Hematopoietic multipotent progenitor cell treated with erythropoietin and hydrocortisone succinate and interleukin-3 and kit ligand, for 6 days (in vitro differentiated cells): ENCODE results near the gene SLC15A3.
A peak's percentile ranks its signal among the peaks of the same experiment; 100 is the strongest.

Experiments
- DNase-seq: peaks from one replicate; pipeline ENCODE4 v3.0.0-alpha.2; 2015

SLC15A3 gene

DNA sequence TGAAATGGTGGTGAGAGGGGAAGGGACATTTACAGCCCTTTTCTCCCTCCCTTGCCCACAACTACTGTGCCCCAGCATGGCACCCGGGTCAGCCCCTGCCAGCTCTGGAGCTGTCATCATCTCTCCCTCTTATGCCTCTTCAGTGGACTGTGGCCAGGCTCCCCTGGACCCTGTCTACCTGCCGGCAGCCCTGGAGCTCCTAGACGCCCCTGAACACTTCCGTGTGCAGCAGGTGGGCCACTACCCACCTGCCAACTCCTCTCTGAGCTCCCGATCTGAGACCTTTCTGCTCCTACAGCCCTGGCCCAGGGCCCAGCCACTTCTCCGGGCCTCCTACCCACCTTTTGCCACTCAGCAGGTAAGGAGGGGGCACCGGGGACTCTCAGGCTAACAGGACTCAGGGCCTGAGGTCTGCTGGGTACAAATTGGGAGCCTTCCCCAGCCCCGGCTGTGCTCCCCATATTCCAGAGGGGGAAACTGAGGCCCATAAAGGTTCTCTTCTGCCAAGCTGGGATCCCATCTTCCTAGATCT is 24.8 kb downstream of the SLC15A3 start:
- no peak for DNase-seq

- no peak for DNase-seq
Measured at GRCh38 chr11:60926500-60926899, 25.5 kb downstream of the SLC15A3 start.

GRCh38 chr11:60925868-60926267 is 26.1 kb downstream of the SLC15A3 start:
- no peak for DNase-seq

DNA sequence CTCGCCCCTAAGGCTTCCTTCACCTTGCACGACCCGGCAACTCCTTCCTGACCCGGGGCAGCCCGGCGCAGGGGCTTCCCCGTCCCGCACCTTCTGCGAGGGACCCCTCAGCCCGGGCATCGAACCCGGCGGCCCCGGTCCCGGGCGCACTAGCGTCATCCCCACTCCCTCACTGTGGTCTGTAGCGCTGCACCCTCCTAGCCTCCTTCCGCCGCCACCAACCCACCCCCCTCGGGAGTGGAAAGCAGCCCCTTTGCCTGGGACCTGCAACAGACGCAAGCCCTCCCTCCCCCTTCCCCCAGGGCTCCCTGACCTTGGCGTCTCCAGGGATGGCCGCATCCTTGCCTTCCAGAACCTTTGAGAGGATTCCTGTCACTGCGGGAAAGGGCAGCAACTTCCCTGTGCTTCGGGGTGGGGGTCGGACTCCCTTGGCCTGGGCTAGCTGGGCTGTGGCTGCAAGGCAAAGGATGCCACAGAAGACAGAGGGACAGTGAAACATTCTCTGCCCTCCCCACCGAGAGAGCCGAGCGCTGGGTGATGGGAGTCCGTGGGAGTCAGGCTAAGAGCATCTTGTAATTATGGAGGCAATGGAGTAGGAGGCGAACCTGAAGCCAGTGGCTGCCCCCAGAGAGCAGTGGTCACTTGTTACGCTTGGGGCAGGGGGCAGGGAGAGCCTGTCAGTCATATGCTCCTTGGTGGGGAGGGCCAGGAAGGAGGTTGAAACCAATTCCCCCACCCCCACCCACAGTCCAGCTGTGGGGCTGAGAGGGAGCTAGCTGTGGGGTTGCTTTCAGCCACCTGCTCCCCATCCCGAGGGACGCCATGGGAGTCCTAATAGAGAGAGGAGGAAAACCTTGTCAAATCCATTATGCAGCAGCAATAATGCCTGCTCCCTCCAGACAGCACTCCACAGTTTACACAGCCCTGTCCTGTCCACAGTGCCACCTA is 26.8 kb downstream of the SLC15A3 start:
- no peak for DNase-seq

GRCh38 chr11:60924110-60924905 is 27.7 kb downstream of the SLC15A3 start, which contains the start of gene TMEM132A:
TSS of gene TMEM132A (plus strand) at chr11:60924460. CDS start at chr11:60924634, 174 bp downstream.
- DNase-seq = peak; percentile 32

DNA sequence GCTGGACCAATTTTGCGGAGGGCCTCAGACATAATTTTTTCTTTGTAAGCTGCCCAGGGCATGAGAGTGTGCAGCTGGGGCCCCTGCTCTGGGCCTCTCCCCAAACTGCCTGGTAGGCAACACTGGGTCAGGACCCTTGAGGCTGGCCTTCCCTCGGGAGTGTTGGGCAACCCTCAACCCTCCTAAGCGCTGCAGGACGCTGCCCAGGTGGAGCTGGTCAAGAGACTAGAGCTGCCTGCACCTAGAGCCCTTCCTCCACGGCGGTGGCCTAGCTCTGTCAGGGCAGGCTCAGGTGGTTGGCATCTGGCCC is 28.2 kb downstream of the SLC15A3 start:
- DNase-seq = no peak

DNA sequence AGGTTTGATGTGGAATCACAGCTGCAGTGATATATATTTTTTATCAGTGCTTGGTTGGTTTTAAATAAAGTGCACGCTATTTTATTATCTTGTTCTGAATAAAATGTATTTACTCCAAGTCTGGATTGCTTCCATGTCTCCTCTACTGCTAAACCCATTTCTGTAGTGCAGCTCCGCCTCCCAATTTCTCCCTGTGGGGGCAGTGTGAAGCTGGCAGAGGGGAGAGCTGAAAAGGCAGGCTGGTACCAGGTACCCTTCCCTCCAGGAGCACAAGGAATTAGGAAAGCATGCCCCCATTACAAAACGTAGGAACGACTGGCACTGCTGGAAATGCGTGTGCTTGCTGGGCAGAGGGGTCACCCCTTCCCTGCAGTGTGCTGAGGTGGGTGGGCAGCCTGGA is 28.6 kb downstream of the SLC15A3 start:
- DNase-seq = no peak

GRCh38 chr11:60922906-60923305 is 29.1 kb downstream of the SLC15A3 start:
- DNase-seq = no peak

- DNase-seq = no peak
Measured at GRCh38 chr11:60921777-60922335, 30.1 kb downstream of the SLC15A3 start.

DNA sequence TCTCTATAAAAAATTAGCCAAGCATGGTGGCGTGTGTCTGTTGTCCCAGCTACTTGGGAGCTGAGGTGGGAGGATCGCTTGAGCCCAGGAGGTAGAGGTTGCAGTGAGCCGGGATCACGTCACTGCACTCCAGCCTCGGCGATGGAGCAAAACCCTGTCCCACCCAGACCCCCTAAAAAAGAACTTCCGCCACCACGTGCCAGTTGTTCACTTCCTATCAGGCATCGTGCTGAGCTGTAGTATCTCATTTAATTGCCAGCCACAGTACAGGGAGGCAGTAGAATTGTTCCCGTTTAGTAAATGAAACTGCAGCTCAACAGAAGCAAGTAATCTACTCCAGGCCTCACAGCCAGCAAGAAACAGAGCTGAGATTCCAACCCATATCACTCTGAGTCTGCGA is 30.7 kb downstream of the SLC15A3 start:
- DNase-seq = no peak

DNA sequence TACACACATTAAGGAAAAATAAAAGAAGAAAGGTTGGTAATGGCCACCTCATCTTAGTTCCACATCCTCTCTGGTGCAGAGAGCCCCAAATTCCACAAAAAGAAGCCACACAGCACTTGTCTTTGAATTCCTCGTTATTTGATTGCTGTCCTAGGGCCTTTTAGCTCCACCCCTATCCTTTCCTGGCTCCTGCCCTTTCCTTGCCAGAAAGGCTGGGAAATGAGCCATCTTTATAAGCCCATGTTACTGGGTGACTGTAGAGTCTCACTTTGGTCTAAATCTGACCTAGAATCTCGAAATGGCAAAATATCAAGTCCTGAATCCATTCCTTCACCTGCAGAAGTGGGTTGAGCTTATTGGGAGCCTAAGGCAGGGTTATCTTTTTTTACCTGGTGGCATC is 32.0 kb downstream of the SLC15A3 start:
- no peak for DNase-seq

DNA sequence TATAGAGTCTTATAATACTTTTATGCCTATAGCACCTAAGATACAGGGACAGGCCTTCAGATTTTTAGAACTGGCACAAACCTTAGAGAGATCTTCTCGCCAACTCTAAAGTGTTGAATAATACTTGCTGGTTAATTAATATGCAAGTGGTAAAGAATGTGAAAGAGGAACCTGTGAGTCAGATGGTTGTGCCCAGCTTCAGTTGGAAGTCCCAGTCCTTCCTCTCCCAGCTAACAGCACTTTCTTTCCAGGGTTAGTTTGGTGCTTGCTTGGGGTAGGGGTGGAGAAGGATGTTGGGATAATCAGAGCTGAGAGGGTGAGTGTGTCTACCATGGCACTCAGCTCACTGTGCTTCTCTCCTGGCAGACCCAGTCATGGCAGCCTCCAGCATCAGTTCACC is 32.7 kb downstream of the SLC15A3 start:
- DNase-seq = no peak

DNA sequence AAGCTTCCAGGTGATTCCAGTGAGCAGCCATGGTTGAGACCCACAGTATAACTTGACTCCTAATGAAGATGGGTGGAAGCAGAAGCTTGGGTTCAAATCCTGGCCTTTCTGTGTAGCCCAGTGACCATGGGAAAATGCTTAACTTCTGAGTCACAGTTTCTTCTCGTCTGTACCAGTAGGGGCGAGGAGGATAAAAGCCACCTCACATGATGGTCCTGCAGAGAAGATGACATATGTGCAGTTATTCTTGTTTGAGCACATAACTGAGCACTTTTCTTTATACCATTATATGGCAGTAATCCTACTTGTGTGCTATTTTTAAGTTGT is 33.1 kb downstream of the SLC15A3 start:
- DNase-seq = no peak

- peak; percentile 63 for DNase-seq
Measured at GRCh38 chr11:60918251-60918938, 33.6 kb downstream of the SLC15A3 start.

DNA sequence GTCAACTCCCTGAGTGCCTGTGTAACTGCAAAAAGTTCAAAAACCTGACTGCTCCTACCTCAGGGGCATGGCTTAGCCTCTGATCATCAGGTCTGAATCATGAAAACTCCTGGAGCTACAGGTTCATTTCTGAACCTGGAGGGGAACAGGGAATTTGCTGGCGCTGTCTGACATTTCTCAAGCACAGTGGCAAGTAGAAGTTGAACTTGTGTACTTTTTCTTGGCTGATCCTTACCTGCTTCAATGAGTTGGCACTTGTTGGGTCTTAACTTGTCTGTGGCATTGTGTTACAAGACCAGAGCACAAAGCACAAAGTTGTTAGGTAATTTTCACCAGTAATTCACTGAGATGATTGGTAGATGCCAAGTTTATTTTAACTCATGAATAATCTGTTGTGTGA is 34.7 kb downstream of the SLC15A3 start:
- DNase-seq = no peak

GRCh38 chr11:60916669-60917206 is 35.2 kb downstream of the SLC15A3 start:
- DNase-seq = no peak

DNA sequence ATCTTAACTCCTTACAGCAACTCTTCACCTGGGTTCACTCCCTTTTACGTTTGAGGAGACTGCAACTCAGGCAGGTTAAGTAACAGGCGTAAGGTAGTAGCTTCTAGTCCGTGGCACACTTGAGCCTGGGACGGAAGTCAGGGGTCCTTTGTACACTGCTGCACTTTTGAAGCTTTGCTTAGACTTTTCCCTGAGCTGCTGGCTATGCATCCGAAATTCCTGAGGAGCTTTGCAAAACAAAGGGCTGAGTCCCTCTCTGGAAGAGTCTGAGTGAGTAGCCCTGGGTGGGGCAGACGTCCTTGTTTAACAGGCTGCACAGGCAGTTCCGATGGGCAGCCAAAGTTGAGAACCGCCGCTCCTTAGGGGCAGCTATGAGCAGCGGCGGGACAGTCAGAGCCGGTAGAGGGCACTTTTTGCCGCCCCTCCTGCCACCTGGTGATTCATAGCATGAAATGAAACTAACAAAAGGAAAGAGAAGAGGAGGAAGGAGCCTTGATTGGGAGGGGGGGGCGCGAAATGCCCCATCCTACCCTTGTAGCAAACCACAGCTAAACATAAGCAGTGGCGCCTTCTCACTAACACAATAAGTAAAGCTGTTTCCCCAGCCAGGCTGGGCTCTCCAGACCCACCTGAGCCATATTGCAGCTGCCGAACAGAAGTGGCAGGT is 36.6 kb downstream of the SLC15A3 start:
- peak; percentile 82 for DNase-seq

DNA sequence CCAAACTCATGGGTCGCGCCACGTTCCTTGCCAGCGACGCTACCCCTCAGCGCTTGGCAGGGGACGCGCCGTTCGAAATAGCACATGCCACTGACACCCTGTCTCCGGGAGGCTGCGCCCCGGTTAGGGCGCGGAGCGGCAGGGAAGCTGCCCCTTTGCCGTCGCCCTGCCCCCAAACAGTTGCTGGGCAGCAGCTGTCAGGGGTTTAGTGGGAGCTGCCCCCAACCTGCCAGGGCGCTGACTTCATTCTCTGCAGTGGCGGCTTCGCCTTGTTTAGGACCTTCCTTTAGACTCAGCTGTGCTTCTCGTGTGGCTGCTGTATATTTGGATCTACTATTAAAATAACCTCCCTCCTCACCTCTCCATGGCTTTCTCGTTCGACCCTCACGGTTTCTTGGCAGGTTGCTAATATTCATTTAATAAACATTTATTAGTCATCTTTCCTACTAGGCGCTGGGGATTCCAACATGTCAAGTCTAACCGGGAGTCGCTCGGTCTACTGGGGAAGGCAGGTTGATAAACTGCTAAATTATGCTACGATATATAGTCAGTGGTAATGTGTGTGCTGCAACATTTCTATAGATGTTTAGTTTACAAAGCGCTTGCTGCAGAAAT is 37.2 kb downstream of the SLC15A3 start:
- DNase-seq = peak; percentile 64

DNA sequence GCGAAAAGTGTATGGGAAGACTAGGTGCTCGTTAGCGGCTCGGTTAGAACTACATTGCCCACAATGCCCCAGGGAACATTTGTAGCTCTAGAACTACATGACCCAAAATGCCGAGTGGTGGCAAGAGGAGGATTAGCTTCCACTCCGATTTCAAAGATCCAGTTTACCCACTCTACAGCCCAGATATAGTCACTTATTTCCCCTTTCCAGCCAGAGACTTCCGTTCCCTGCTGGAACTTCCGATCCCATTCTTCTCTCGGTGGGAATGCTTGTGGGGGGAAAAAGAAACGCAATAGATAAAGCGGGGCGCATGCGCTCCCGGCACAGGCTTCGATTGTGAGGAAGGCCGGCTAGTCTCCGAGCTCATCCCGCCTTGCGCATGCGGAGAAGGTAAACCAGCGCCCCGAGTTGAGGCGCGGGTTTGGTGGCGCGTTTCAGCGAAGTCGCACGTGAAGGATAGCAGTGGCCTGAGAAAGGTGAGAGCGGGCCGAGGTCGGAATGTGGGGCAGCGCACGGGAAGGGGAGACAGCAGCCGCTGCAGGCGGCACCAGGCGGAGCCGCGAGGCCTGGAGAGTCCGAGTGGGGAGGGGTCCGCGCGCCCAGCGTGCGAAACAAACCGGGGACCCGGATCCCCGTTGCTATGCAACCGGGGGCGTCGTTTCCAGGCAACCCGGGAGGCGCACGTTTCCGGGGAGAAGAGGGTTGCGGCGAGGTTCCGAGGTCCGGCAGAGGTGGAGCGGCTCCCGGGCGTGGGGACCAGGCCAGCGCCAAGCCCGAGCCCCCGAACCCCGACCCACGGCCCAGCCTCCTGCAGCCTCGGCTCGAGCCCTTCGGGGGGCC is 38.0 kb downstream of the SLC15A3 start, which contains the start of gene TMEM109:
TMEM109 (plus strand) TSS at position 366 of the 840 bp plus-strand sequence. CDS start 5,536 bp downstream, outside the sequence.
- peak; percentile 97 for DNase-seq

- DNase-seq = no peak
Measured at GRCh38 chr11:60912851-60913528, 39.0 kb downstream of the SLC15A3 start.
